Measurements from ENCODE around the gene PRSS12. TPM values are rescaled to one million over a fixed set of nuclear protein-coding genes. Genes with fewer than 3 reads are reported as not detected.

Gene PRSS12
- polyA plus RNA-seq, 3 donors, result not detected

DNA sequence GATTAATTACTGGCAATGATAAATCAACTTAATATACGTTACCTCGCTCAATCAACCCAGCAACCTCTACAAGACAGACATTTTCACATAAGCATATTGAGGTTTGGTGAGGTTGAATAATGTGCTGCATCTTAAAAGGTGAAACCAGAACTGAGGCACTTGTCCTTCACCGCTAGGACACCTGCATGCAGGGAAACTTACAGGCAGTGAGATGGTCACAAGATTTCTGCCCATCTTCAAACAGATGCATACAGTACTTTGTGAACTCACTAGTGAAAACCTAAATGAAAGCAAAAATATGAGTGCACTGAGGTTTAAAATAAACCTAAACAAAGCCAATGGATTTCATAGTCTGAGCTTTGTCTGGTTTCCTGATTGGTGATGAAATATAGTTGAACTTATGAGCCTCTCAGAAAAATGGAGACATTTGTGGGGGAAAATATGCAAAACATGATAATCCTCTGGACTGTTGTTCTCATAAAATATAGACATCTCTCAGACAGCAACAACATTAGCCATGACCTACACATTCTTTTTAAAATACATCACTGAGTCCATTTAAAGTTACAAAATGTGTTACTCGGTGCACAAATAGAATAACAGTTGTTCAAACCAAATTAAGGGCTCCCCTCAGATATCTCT is 20.9 kb upstream of the PRSS12 start:
- Histone ChIP-seq H3K9ac (ENCODE audit: insufficient read depth, low read length, poor library complexity, severe bottlenecking) (no peak overlapping the region), H3K4me1 (ENCODE audit: control insufficient read depth in 1 of 2, insufficient read depth in 2 of 2, low read length in 2 of 2) (no peaks in the 10 kb centered on the region), H2AFZ (ENCODE audit: insufficient read depth, low read depth, low read length, poor library complexity, severe bottlenecking) (no peak overlapping the region), H3K27me3 (ENCODE audit: control insufficient read depth in 2 of 2, insufficient read depth in 2 of 2, low read length in 2 of 2) (no peaks in the 10 kb centered on the region), H4K20me1 (ENCODE audit: insufficient read depth, low read length) (no peaks in the 10 kb centered on the region), H3K4me2 (replicated peaks; ENCODE audit: extremely low read depth, low read length, poor library complexity, severe bottlenecking) (no peak overlapping the region), H3K79me2 (ENCODE audit: insufficient read depth, low read length) (no peaks in the 10 kb centered on the region), H3K36me3 (replicated peaks in 1 of 2; ENCODE audit: control insufficient read depth in 1 of 2, insufficient read depth in 2 of 2, low read length in 2 of 2) (no peaks in the 10 kb centered on the region), H3K4me3 (replicated peaks in 1 of 3; ENCODE audit: low read depth in 2 of 3, low read length in 3 of 3) (no peak overlapping the region), H3K27ac (ENCODE audit: low read depth in 1 of 2, low read length in 2 of 2) (no peak overlapping the region), H3K9me3 (replicated peaks in 1 of 2; ENCODE audit: control insufficient read depth in 1 of 2, insufficient read depth in 1 of 2, low read length in 2 of 2) (no peaks in the 10 kb centered on the region)
- Mint-ChIP-seq H3K36me3 (no peaks in the 10 kb centered on the region), H3K27ac (no peak overlapping the region), H3K4me3 (no peak overlapping the region), H3K27me3 (ENCODE audit: low read depth in 3 of 3) (no peaks in the 10 kb centered on the region), H3K9me3 (peaks cover 2 to 9% (median 5%) of the 10 kb centered on the region in 7 donors), H3K4me1 (peaks cover 1% of the 10 kb centered on the region)
- intact Hi-C loops (cut with micrococcal nuclease), result no loop called here
- DNase-seq, result no peak
- no peak for TF ChIP-seq CTCF (IDR thresholded peaks at IDR 0.05)
- WGBS (ENCODE audit: insufficient coverage), result 100% methylated on average over 1 of the region's 4 CpGs

GRCh38 chr4:118372251-118372650 is 19.4 kb upstream of the PRSS12 start:
- Histone ChIP-seq H3K79me2 (ENCODE audit: insufficient read depth, low read length) (no peaks in the 10 kb centered on the region), H2AFZ (ENCODE audit: insufficient read depth, low read depth, low read length, poor library complexity, severe bottlenecking) (no peak overlapping the region), H3K4me2 (replicated peaks; ENCODE audit: extremely low read depth, low read length, poor library complexity, severe bottlenecking) (no peak overlapping the region), H3K4me3 (replicated peaks in 1 of 3; ENCODE audit: low read depth in 2 of 3, low read length in 3 of 3) (no peak overlapping the region), H3K4me1 (ENCODE audit: control insufficient read depth in 1 of 2, insufficient read depth in 2 of 2, low read length in 2 of 2) (no peaks in the 10 kb centered on the region), H4K20me1 (ENCODE audit: insufficient read depth, low read length) (no peaks in the 10 kb centered on the region), H3K9me3 (replicated peaks in 1 of 2; ENCODE audit: control insufficient read depth in 1 of 2, insufficient read depth in 1 of 2, low read length in 2 of 2) (no peaks in the 10 kb centered on the region), H3K27ac (ENCODE audit: low read depth in 1 of 2, low read length in 2 of 2) (no peak overlapping the region), H3K36me3 (replicated peaks in 1 of 2; ENCODE audit: control insufficient read depth in 1 of 2, insufficient read depth in 2 of 2, low read length in 2 of 2) (no peaks in the 10 kb centered on the region), H3K9ac (ENCODE audit: insufficient read depth, low read length, poor library complexity, severe bottlenecking) (no peak overlapping the region), H3K27me3 (ENCODE audit: control insufficient read depth in 2 of 2, insufficient read depth in 2 of 2, low read length in 2 of 2) (no peaks in the 10 kb centered on the region)
- H3K4me3 Mint-ChIP-seq, result no peak overlapping the region
- intact Hi-C loops (cut with micrococcal nuclease), result no loop called here
- H3K27ac Mint-ChIP-seq, result no peak overlapping the region
- H3K36me3 Mint-ChIP-seq, result no peaks in the 10 kb centered on the region
- DNase-seq, result no peak
- WGBS (ENCODE audit: insufficient coverage), result 96% methylated on average over 3 of the region's 4 CpGs
- TF ChIP-seq CTCF (IDR thresholded peaks at IDR 0.05), result no peak
- H3K27me3 Mint-ChIP-seq (ENCODE audit: low read depth in 3 of 3), result no peaks in the 10 kb centered on the region
- peaks cover 7% of the 10 kb centered on the region for H3K4me1 Mint-ChIP-seq
- H3K9me3 Mint-ChIP-seq, result peaks cover 2 to 8% (median 5%) of the 10 kb centered on the region in 7 donors
